ENCODE results near the gene CTPS2. TPM values are rescaled to one million over a fixed set of nuclear protein-coding genes. Genes with fewer than 3 reads are reported as not detected.

The CTPS2 gene
- total and polyA plus RNA-seq, 10 of the 15 experiments (the other 5 are each of a cell fraction or from before 2014, with no cell fraction given) = 5.9 to 17.8 (median 14.2) TPM

- ChIA-PET RAD21 (ENCODE audit: unreplicated experiment) (no interaction called here), CTCF (interaction anchor here (0.5 kb wide), 1 partner anchor 43 kb away, joined by 3 read pairs; no protein-coding TSS in a partner anchor), SMC1A (ENCODE audit: uncharacterized antibody, unreplicated experiment) (no interaction called here), POLR2A (no interaction called here)
- in situ Hi-C loops (cut with MboI) = no loop called here
- DNase-seq (ENCODE audit: low read depth, low spot score) (no peak), ATAC-seq (no peak), FAIRE-seq (no peak)
- Histone ChIP-seq H3K79me2 (ENCODE audit: control insufficient read depth, insufficient read depth, low read length) (no peaks in the 10 kb centered on the region), H3K27ac (ENCODE audit: control insufficient read depth, insufficient read depth) (no peak overlapping the region), H3K36me3 (ENCODE audit: control insufficient read depth in 2 of 2, insufficient read depth in 2 of 2, low read length in 1 of 2) (no peaks in the 10 kb centered on the region), H3K9ac (ENCODE audit: control insufficient read depth, insufficient read depth, low read length) (no peak overlapping the region), H4K20me1 (ENCODE audit: control insufficient read depth, insufficient read depth) (no peaks in the 10 kb centered on the region), H3K27me3 (replicated peaks in 1 of 2; ENCODE audit: control insufficient read depth in 2 of 2, insufficient read depth in 2 of 2, low read length in 1 of 2) (no peaks in the 10 kb centered on the region), H3K9me3 (replicated peaks; ENCODE audit: control insufficient read depth, insufficient read depth, low read length) (no peaks in the 10 kb centered on the region), H3K4me1 (ENCODE audit: control insufficient read depth, insufficient read depth, low read length) (no peaks in the 10 kb centered on the region), H3K4me2 (ENCODE audit: control insufficient read depth, insufficient read depth) (no peak overlapping the region), H2AFZ (ENCODE audit: control insufficient read depth, low read depth, low read length) (no peak overlapping the region), H3K4me3 (no peak overlapping the region)
- BruUV-seq (replicated peaks) = no TSS peak
- intact Hi-C loops (cut with micrococcal nuclease; ENCODE audit: unreplicated experiment) = no loop called here
- WGBS (ENCODE audit: insufficient coverage, insufficient replicate concordance, low lambda C conversion rate, missing lambda C conversion rate) = 89% methylated on average over 3 of the region's 3 CpGs
- no peak for TF ChIP-seq NFXL1 (IDR thresholded peaks at IDR 0.05; ENCODE audit: borderline replicate concordance)
- TF ChIP-seq MEF2B (IDR thresholded peaks at IDR 0.05; ENCODE audit: partially characterized antibody, poor library complexity, severe bottlenecking) = no peak
- TF ChIP-seq ZNF274 (IDR thresholded peaks at IDR 0.05; ENCODE audit: insufficient read depth, insufficient read length) = no peak
- TF ChIP-seq BCLAF1 (IDR thresholded peaks at IDR 0.05) = no peak
- TF ChIP-seq WRNIP1 (IDR thresholded peaks at IDR 0.05; ENCODE audit: borderline replicate concordance, low read depth, low read length) = no peak
- TF ChIP-seq RAD21 (IDR thresholded peaks at IDR 0.05; ENCODE audit: insufficient read depth, low read depth, low read length) = no peak
- TF ChIP-seq RAD51 (IDR thresholded peaks at IDR 0.05) = no peak
- no peak for TF ChIP-seq SKIL (IDR thresholded peaks at IDR 0.05; ENCODE audit: low read depth, poor library complexity, severe bottlenecking)
- TF ChIP-seq HCFC1 (IDR thresholded peaks at IDR 0.05; ENCODE audit: low read length) = no peak
- TF ChIP-seq PRDM15 (CRISPR knock-in tag; IDR thresholded peaks at IDR 0.05) = no peak
- TF ChIP-seq PBX3 (IDR thresholded peaks at IDR 0.05; ENCODE audit: insufficient replicate concordance, low read depth, low read length) = no peak
- TF ChIP-seq LARP7 (IDR thresholded peaks at IDR 0.05) = no peak
- TF ChIP-seq HSF1 (IDR thresholded peaks at IDR 0.05; ENCODE audit: low read depth, low read length) = no peak
Measured at GRCh38 chrX:16654093-16654492, 58.4 kb downstream of the CTPS2 start.
